GM12878 (cell line): ENCODE measurements around the gene KCNRG. TPM values are rescaled to one million over a fixed set of nuclear protein-coding genes. Genes with fewer than 3 reads are reported as not detected.
A peak's percentile ranks its signal among the peaks of the same experiment; 100 is the strongest.

Source experiments
- ATAC-seq: fragments of 200-7000 bp; cut with Tn5 transposase; 3 replicates; pipeline ENCODE4 v1.9.1; 2020; ENCODE audit warnings: mild to moderate bottlenecking, moderate library complexity
- BruUV-seq: library from RNA; stranded (reverse); fragments of 400-500 nt; replicated peaks from 2 replicates; lab custom pipeline; 2021; lab: Mats Ljungman, UMichigan
- CTCF ChIA-PET: fragments of 300-600 bp; sonication (Branson Sonifier 250); formaldehyde crosslinking; extraction: SDS; loops from one replicate; lab custom pipeline; 2021; ENCODE audit warnings: inconsistent platforms; lab: Yijun Ruan, JAX
- POLR2A ChIA-PET: fragments of 350-600 bp; formaldehyde crosslinking; extraction: SDS; loops from one replicate; lab custom pipeline; 2021; ENCODE audit warnings: inconsistent platforms; lab: Charles Lee
- RAD21 ChIA-PET: fragments of 300-600 bp; sonication (Branson Sonifier 250); formaldehyde crosslinking; loops from one replicate; lab custom pipeline; 2023; ENCODE audit warnings: antibody characterized with exemption; ENCODE audit not compliant: unreplicated experiment; lab: Charles Lee
- SMC1A ChIA-PET: fragments of 300-600 bp; sonication (Branson Sonifier 250); formaldehyde crosslinking; loops from one replicate; lab custom pipeline; 2023; ENCODE audit not compliant: unreplicated experiment, uncharacterized antibody; lab: Charles Lee
- DNase-seq: peaks from one replicate; pipeline ENCODE4 v3.0.0-alpha.2; 2011; ENCODE audit warnings: low read depth, low spot score
- FAIRE-seq: peaks from 3 replicates; lab custom pipeline; 2011; peaks lifted over from hg19 to GRCh38; lab: Jason Lieb, UNC
- H2AFZ ChIP-seq: 2 replicates; pipeline ENCODE4 v1.6.0; 2011; ENCODE audit warnings: low read depth, low read length, control low read depth; ENCODE audit not compliant: control insufficient read depth
- H3K27ac ChIP-seq: 2 replicates; pipeline ENCODE4 v1.5.1; 2011; ENCODE audit warnings: control low read depth; ENCODE audit not compliant: control insufficient read depth, insufficient read depth
- H3K27me3 ChIP-seq, 2 experiments: replicated peaks in 1 of 2; 2 replicates each; pipeline versions ENCODE4 v1.6.0 to v1.6.1; 2011; ENCODE audit warnings: low read length in 1 of 2; ENCODE audit not compliant: control insufficient read depth in 2 of 2, insufficient read depth in 2 of 2
- H3K36me3 ChIP-seq, 2 experiments: 2 replicates each; pipeline ENCODE4 v1.5.1; 2011; ENCODE audit warnings: low read length in 1 of 2; ENCODE audit not compliant: control insufficient read depth in 2 of 2, insufficient read depth in 2 of 2
- H3K4me1 ChIP-seq: 2 replicates; pipeline ENCODE4 v1.6.1; 2011; ENCODE audit warnings: mild to moderate bottlenecking, low read length, moderate library complexity, mixed read lengths; ENCODE audit not compliant: control insufficient read depth, insufficient read depth
- H3K4me2 ChIP-seq: 2 replicates; pipeline ENCODE4 v1.6.0; 2011; ENCODE audit warnings: control low read depth; ENCODE audit not compliant: control insufficient read depth, insufficient read depth
- H3K4me3 ChIP-seq: fragments of 200-600 bp; sonication (generic); 2 replicates; pipeline ENCODE4 v1.5.1; 2016
- H3K79me2 ChIP-seq: 2 replicates; pipeline ENCODE4 v1.6.0; 2011; ENCODE audit warnings: low read length; ENCODE audit not compliant: control insufficient read depth, insufficient read depth
- H3K9ac ChIP-seq: 2 replicates; pipeline ENCODE4 v1.8.0; 2011; ENCODE audit warnings: low read length, control low read depth, mixed read lengths; ENCODE audit not compliant: control insufficient read depth, insufficient read depth
- H3K9me3 ChIP-seq: replicated peaks from 3 replicates; pipeline ENCODE4 v1.5.1; 2011; ENCODE audit warnings: mild to moderate bottlenecking, low read length; ENCODE audit not compliant: control insufficient read depth, insufficient read depth
- H4K20me1 ChIP-seq: 2 replicates; pipeline ENCODE4 v1.6.0; 2011; ENCODE audit not compliant: control insufficient read depth, insufficient read depth
- CBX5 ChIP-seq: sonication (generic); IDR thresholded peaks from 2 replicates; pipeline ENCODE4 v1.6.1; 2016; ENCODE audit warnings: low read depth, moderate library complexity, mild to moderate bottlenecking, inconsistent platforms
- CEBPB ChIP-seq, 2 experiments: fragments of 150-350 bp in 1 of 2; IDR thresholded peaks; 2 replicates each; pipeline ENCODE4 v1.6.1; 2012 to 2014; ENCODE audit warnings: low read depth in 2 of 2, low read length in 2 of 2, borderline replicate concordance in 1 of 2, inconsistent platforms in 1 of 2
- MXI1 ChIP-seq: fragments of 150-350 bp; IDR thresholded peaks from 2 replicates; pipeline ENCODE4 v1.6.1; 2011; ENCODE audit warnings: low read depth, mild to moderate bottlenecking, inconsistent platforms, low read length, improper control_type of control experiment
- MYB ChIP-seq: fragments of 150-350 bp; IDR thresholded peaks from 2 replicates; pipeline ENCODE4 v1.6.1; 2014; ENCODE audit warnings: mild to moderate bottlenecking, low read depth, low read length, borderline replicate concordance
- NKRF ChIP-seq: fragments of 450-650 bp; conservative IDR thresholded peaks from 2 replicates; pipeline ENCODE4 v1.6.1; 2017; ENCODE audit warnings: mild to moderate bottlenecking, moderate library complexity
- POLR2A ChIP-seq: IDR thresholded peaks from 2 replicates; pipeline ENCODE4 v1.6.1; 2011; ENCODE audit warnings: low read depth, mild to moderate bottlenecking, low read length
- RUNX3 ChIP-seq: IDR thresholded peaks from 2 replicates; pipeline ENCODE4 v1.6.1; 2012; ENCODE audit warnings: low read length, inconsistent platforms
- WGBS: methylation state at CpG from one replicate; pipeline ENCODE4 v1.1.6; 2016; ENCODE audit warnings: low lambda C conversion rate; ENCODE audit not compliant: insufficient replicate concordance, insufficient coverage; ENCODE audit errors: missing lambda C conversion rate; 5-methylcytosine and 5-hydroxymethylcytosine counted together
- in situ Hi-C: fragments of 300-500 bp; cut with MboI; formaldehyde crosslinking; loops from 9 replicates; pipeline ENCODE4 v1.14.3; 2018; ENCODE audit warnings: mixed read lengths
- intact Hi-C: fragments of 100-400 bp; cut with micrococcal nuclease; formaldehyde crosslinking; loops from one replicate; pipeline ENCODE4 v1.14.2; 2022; ENCODE audit not compliant: unreplicated experiment
- polyA plus RNA-seq, 11 experiments: library from polyadenylated mRNA; depleted of rRNA in 4 of 11; unstranded in 6 of 11; stranded (reverse) in 5 of 11; fragments of >200 nt; fragmentation: Nextera tagmentation in 4 of 11; fragmentation: Illumina TruSeq in 1 of 11; extraction: Ambion mirVana in 4 of 11; extraction: Trizol in 1 of 11; gene quantifications; 1 replicate in 1 of 11; 2 replicates in 10 of 11; pipeline versions ENCODE4 v1.2.1 to v1.2.3, GENCODE V29; 2011 to 2016; ENCODE audit warnings: inconsistent platforms in 2 of 11, missing spikeins in 2 of 11, low read depth in 1 of 11
- total RNA-seq, 4 experiments: library from RNA; depleted of rRNA in 3 of 4; stranded (reverse); fragments of >200 nt in 3 of 4; fragmentation: Illumina TruSeq in 1 of 4; extraction: Trizol in 1 of 4; gene quantifications; 2 replicates each; pipeline versions ENCODE4 v1.2.1 to v1.2.3, GENCODE V29; 2013 to 2021

The KCNRG gene
- total and polyA plus RNA-seq, 10 of the 15 experiments (the other 5 are each of a cell fraction or from before 2014, with no cell fraction given): 0.37 to 1.5 (median 0.58) TPM

- H3K79me2 ChIP-seq: no peaks in the 10 kb centered on the region
- POLR2A ChIA-PET: interaction anchor here (0.6 to 1.0 kb wide), 2 partner anchors 12 to 167 kb away, joined by 3 to 4 read pairs; no protein-coding TSS in a partner anchor
- ATAC-seq: no peak
- CTCF ChIA-PET: interaction anchor here (0.7 to 1.6 kb wide), 3 partner anchors 10 to 275 kb away, joined by 3 to 5 read pairs (median 4); partner anchors contain the start of gene TRIM13
- TF ChIP-seq MXI1: no peak
- no peak for TF ChIP-seq RUNX3
- TF ChIP-seq POLR2A: 0 out of 2 replicates have a peak, but pooled peaks have one; percentile 29
- no peak for TF ChIP-seq MYB
- no peak for TF ChIP-seq CEBPB (IDR thresholded peaks at IDR 0.05; ENCODE audit: borderline replicate concordance in 1 of 2, low read depth in 2 of 2, low read length in 2 of 2)
- no peak for TF ChIP-seq CBX5
- no peak for TF ChIP-seq NKRF
- TF ChIP-seq, all 136 proteins: peak for 1
- Histone ChIP-seq H3K27ac (no peak overlapping the region), H3K27me3 (no peaks in the 10 kb centered on the region), H3K36me3 (peaks cover 0 to 1% of the 10 kb centered on the region in 2 experiments; a peak in 1 of 4 replicates), H2AFZ (no peak overlapping the region), H4K20me1 (no peaks in the 10 kb centered on the region), H3K4me2 (no peak overlapping the region), H3K4me1 (no peaks in the 10 kb centered on the region), H3K9me3 (no peaks in the 10 kb centered on the region), H3K9ac (no peak overlapping the region), H3K4me3 (no peak overlapping the region)
- in situ Hi-C loops: no loop called here
- BruUV-seq: no TSS peak
- DNase-seq: no peak
- intact Hi-C loops: no loop called here
- 97% methylated on average over 6 of the region's 6 CpGs for whole genome bisulfite sequencing
- FAIRE-seq: no peak
- ChIA-PET SMC1A (interaction anchor here (0.6 to 1.4 kb wide), 4 partner anchors 11 to 42 kb away, joined by 3 read pairs; no protein-coding TSS in a partner anchor), RAD21 (interaction anchor here (1.1 kb wide), 1 partner anchor 41 kb away, joined by 5 read pairs; the partner anchor contains the start of gene TRIM13)
Measured at GRCh38 chr13:50038266-50038665, 23.0 kb downstream of the KCNRG start.
